ENCODE data around the gene ATP8B1. TPM values are rescaled to one million over a fixed set of nuclear protein-coding genes. Genes with fewer than 3 reads are reported as not detected.

The ATP8B1 gene
- total and polyA plus RNA-seq, 2 of the 8 experiments (the other 6 are each of a cell fraction or from before 2014, with no cell fraction given): 1.1 to 4.6 TPM

GRCh38 chr18:57803103-57803969, at the start of gene ATP8B1 (continued):
- TF ChIP-seq EGR1 (IDR thresholded peaks at IDR 0.05; ENCODE audit: borderline replicate concordance, low read depth, low read length) (no peak), SIX5 (IDR thresholded peaks at IDR 0.05; ENCODE audit: low read depth, low read length) (no peak), TAF7 (optimal IDR thresholded peaks at IDR 0.05; ENCODE audit: borderline replicate concordance, low read depth, low read length) (no peak), KDM4A (IDR thresholded peaks at IDR 0.05; ENCODE audit: low read depth, low read length, severe bottlenecking) (peak; percentile 95), RBBP5 (IDR thresholded peaks at IDR 0.05; ENCODE audit: borderline replicate concordance, low read depth, low read length) (peak; percentile 55; the same call in 1 of the 2 replicates), PHF8 (conservative IDR thresholded peaks at IDR 0.05; ENCODE audit: low read depth, low read length) (peak; percentile 46; the same call in 1 of the 2 replicates), RNF2 (IDR thresholded peaks at IDR 0.05; ENCODE audit: borderline replicate concordance, low read depth, low read length, missing control alignments, poor library complexity, severe bottlenecking) (peak; percentile 12), CTCF (IDR thresholded peaks at IDR 0.05; ENCODE audit: control extremely low read depth in 1 of 3, insufficient read depth in 1 of 3, low read depth in 1 of 3, low read length in 3 of 3) (no peak), KDM5A (IDR thresholded peaks at IDR 0.05; ENCODE audit: low read length) (no peak), POU5F1 (IDR thresholded peaks at IDR 0.05; ENCODE audit: low read depth, low read length) (no peak), CBX8 (IDR thresholded peaks at IDR 0.05; ENCODE audit: borderline replicate concordance, low read depth, low read length) (no peak), E2F6 (IDR thresholded peaks at IDR 0.05) (peak; percentile 87), HDAC6 (IDR thresholded peaks at IDR 0.05; ENCODE audit: low read depth, low read length) (no peak), ATF2 (IDR thresholded peaks at IDR 0.05; ENCODE audit: low read length) (no peak), NANOG (IDR thresholded peaks at IDR 0.05; ENCODE audit: insufficient read depth, low read depth, low read length, poor library complexity, severe bottlenecking) (no peak), HDAC2 (IDR thresholded peaks at IDR 0.05; ENCODE audit: borderline replicate concordance in 1 of 2, low read depth in 2 of 2, low read length in 2 of 2) (no peak)

Measured in H1 (cell line).